PFSK-1 (cell line): ENCODE measurements around the gene SNTB2.

Source experiments
- FOXP2 ChIP-seq: optimal IDR thresholded peaks from 2 replicates; pipeline ENCODE3; 2011; ENCODE audit warnings: borderline replicate concordance, control low read depth, inconsistent platforms; ENCODE audit not compliant: insufficient read depth; ENCODE audit errors: extremely low read length, extremely low read depth
- POLR2AphosphoS5 ChIP-seq: IDR thresholded peaks from 2 replicates; pipeline ENCODE4 v1.6.1; 2012; ENCODE audit warnings: low read depth, mild to moderate bottlenecking, control low read depth, low read length, moderate library complexity

GRCh38 chr16:69338557-69339288 is 151.8 kb downstream of the SNTB2 start:
- TF ChIP-seq POLR2AphosphoS5 (no peak), FOXP2 (no peak)
